H1 (cell line): Measurements from ENCODE around the gene THBS1. TPM values are rescaled to one million over a fixed set of nuclear protein-coding genes. Genes with fewer than 3 reads are reported as not detected.

Source experiments
- CTCF ChIA-PET: fragments of 300-600 bp; sonication (Branson Sonifier 250); formaldehyde crosslinking; loops from one replicate; lab custom pipeline; 2021; ENCODE audit not compliant: partially characterized antibody; lab: Charles Lee
- POLR2A ChIA-PET: fragments of 300-600 bp; sonication (Branson Sonifier 250); formaldehyde crosslinking; loops from one replicate; lab custom pipeline; 2021; ENCODE audit warnings: inconsistent platforms; ENCODE audit not compliant: partially characterized antibody; lab: Charles Lee
- DNase-seq, 2 experiments: peaks; one replicate each; pipeline versions ENCODE4 v3.0.0 to v3.0.0-alpha.2; 2010 to 2022; ENCODE audit warnings: low spot score in 2 of 2, low read depth in 1 of 2, mixed read lengths in 1 of 2
- FAIRE-seq: peaks from 2 replicates; lab custom pipeline; 2011; peaks lifted over from hg19 to GRCh38; lab: Jason Lieb, UNC
- H2AFZ ChIP-seq: 2 replicates; pipeline ENCODE4 v1.8.1; 2012; ENCODE audit warnings: low read length, inconsistent platforms
- H2AK5ac ChIP-seq: 2 replicates; pipeline ENCODE4 v1.6.1; 2013; ENCODE audit warnings: low read depth, low read length
- H2BK120ac ChIP-seq: replicated peaks from 2 replicates; pipeline ENCODE3; 2013; ENCODE audit warnings: low read depth, low read length, inconsistent platforms
- H2BK12ac ChIP-seq: 2 replicates; pipeline ENCODE4 v1.6.1; 2013; ENCODE audit warnings: low read depth, low read length
- H2BK15ac ChIP-seq: 2 replicates; pipeline ENCODE4 v1.6.1; 2013; ENCODE audit warnings: low read length
- H2BK20ac ChIP-seq: 2 replicates; pipeline ENCODE4 v1.6.1; 2013; ENCODE audit warnings: low read length
- H2BK5ac ChIP-seq: 2 replicates; pipeline ENCODE4 v1.6.1; 2013; ENCODE audit warnings: low read depth, low read length
- H3K14ac ChIP-seq: 2 replicates; pipeline ENCODE4 v1.6.1; 2013; ENCODE audit warnings: inconsistent platforms; ENCODE audit not compliant: insufficient read length
- H3K18ac ChIP-seq: 2 replicates; pipeline ENCODE4 v1.6.1; 2013; ENCODE audit warnings: low read length; ENCODE audit errors: extremely low read depth
- H3K23ac ChIP-seq: 2 replicates; pipeline ENCODE4 v1.6.1; 2013; ENCODE audit warnings: inconsistent platforms; ENCODE audit not compliant: insufficient read length
- H3K23me2 ChIP-seq: 2 replicates; pipeline ENCODE4 v1.6.1; 2013; ENCODE audit warnings: low read depth, low read length
- H3K27ac ChIP-seq: 2 replicates; pipeline ENCODE4 v1.6.1; 2011; ENCODE audit warnings: low read depth, low read length, inconsistent platforms
- H3K27me3 ChIP-seq, 4 experiments: replicated peaks in 1 of 4; 1 replicate in 1 of 4; 2 replicates in 3 of 4; pipeline versions ENCODE4 v1.6.1 to v1.8.1; 2011 to 2013; ENCODE audit warnings: low read length in 3 of 4, mild to moderate bottlenecking in 3 of 4, inconsistent platforms in 2 of 4, mixed read lengths in 2 of 4, moderate library complexity in 1 of 4; ENCODE audit not compliant: control insufficient read depth in 3 of 4, insufficient read depth in 3 of 4; ENCODE audit errors: extremely low read depth in 1 of 4
- H3K36me3 ChIP-seq, 4 experiments: 2 replicates each; pipeline versions ENCODE4 v1.6.1 to v1.8.1; 2011 to 2013; ENCODE audit warnings: mild to moderate bottlenecking in 4 of 4, low read length in 3 of 4, moderate library complexity in 2 of 4, control low read depth in 1 of 4, inconsistent platforms in 1 of 4; ENCODE audit not compliant: insufficient read depth in 4 of 4, control insufficient read depth in 2 of 4
- H3K4ac ChIP-seq: replicated peaks from 2 replicates; pipeline ENCODE3; 2013; ENCODE audit warnings: low read length, low read depth, mixed read lengths, inconsistent platforms; ENCODE audit not compliant: insufficient read length
- H3K4me1 ChIP-seq, 4 experiments: replicated peaks in 1 of 4; 1 replicate in 1 of 4; 2 replicates in 3 of 4; pipeline versions ENCODE4 v1.6.1 to v1.8.1; 2011 to 2013; ENCODE audit warnings: low read length in 3 of 4, inconsistent platforms in 2 of 4, mixed read lengths in 1 of 4; ENCODE audit not compliant: insufficient read depth in 4 of 4, control insufficient read depth in 3 of 4
- H3K4me2 ChIP-seq, 2 experiments: 2 replicates each; pipeline versions ENCODE4 v1.6.1 to v1.8.1; 2011 to 2013; ENCODE audit warnings: low read depth in 2 of 2, low read length in 2 of 2, control low read depth in 1 of 2, inconsistent platforms in 1 of 2, mild to moderate bottlenecking in 1 of 2; ENCODE audit not compliant: insufficient read depth in 1 of 2
- H3K4me3 ChIP-seq, 4 experiments: fragments of 200-600, 300-600 bp in 1 of 4; sonication (generic), shearing (Covaris generic), sonication (Bioruptor Twin) in 1 of 4; 2 replicates each; pipeline versions ENCODE4 v1.5.1 to v1.8.1; 2011 to 2016; ENCODE audit warnings: low read length in 4 of 4, low read depth in 3 of 4, control low read depth in 2 of 4, inconsistent platforms in 2 of 4, mild to moderate bottlenecking in 2 of 4, mixed read lengths in 1 of 4, moderate library complexity in 1 of 4; ENCODE audit not compliant: insufficient read depth in 2 of 4; ENCODE audit errors: extremely low read depth in 1 of 4
- H3K56ac ChIP-seq: replicated peaks from 2 replicates; pipeline ENCODE3; 2013; ENCODE audit warnings: low read depth, mild to moderate bottlenecking, mixed read lengths, low read length, inconsistent platforms; ENCODE audit not compliant: insufficient read length
- H3K79me1 ChIP-seq: 2 replicates; pipeline ENCODE4 v1.6.1; 2013; ENCODE audit warnings: low read depth, low read length, control low read depth
- H3K79me2 ChIP-seq, 2 experiments: 2 replicates each; pipeline versions ENCODE4 v1.6.1 to v1.8.1; 2012 to 2013; ENCODE audit warnings: low read length in 2 of 2, mild to moderate bottlenecking in 2 of 2, inconsistent platforms in 1 of 2; ENCODE audit not compliant: insufficient read depth in 2 of 2, control insufficient read depth in 1 of 2
- H3K9ac ChIP-seq, 4 experiments: replicated peaks in 1 of 4; 1 replicate in 1 of 4; 2 replicates in 3 of 4; pipeline versions ENCODE4 v1.6.1 to v1.8.1; 2011 to 2013; ENCODE audit warnings: low read depth in 3 of 4, low read length in 3 of 4, control low read depth in 2 of 4, mild to moderate bottlenecking in 2 of 4, moderate library complexity in 2 of 4, inconsistent platforms in 1 of 4; ENCODE audit errors: extremely low read depth in 1 of 4
- H3K9me3 ChIP-seq, 2 experiments: 2 replicates each; pipeline versions ENCODE4 v1.6.1 to v1.8.1; 2012 to 2013; ENCODE audit warnings: mild to moderate bottlenecking in 2 of 2, moderate library complexity in 2 of 2, control low read depth in 1 of 2, inconsistent platforms in 1 of 2, low read depth in 1 of 2, low read length in 1 of 2, mixed read lengths in 1 of 2; ENCODE audit not compliant: insufficient read depth in 2 of 2
- H4K20me1 ChIP-seq, 2 experiments: replicated peaks in 1 of 2; 2 replicates each; pipeline versions ENCODE3 to v1.8.1; 2011 to 2013; ENCODE audit warnings: inconsistent platforms in 2 of 2, low read length in 2 of 2, mild to moderate bottlenecking in 1 of 2; ENCODE audit not compliant: insufficient read depth in 2 of 2, control insufficient read depth in 1 of 2
- H4K5ac ChIP-seq: 2 replicates; pipeline ENCODE4 v1.6.1; 2013; ENCODE audit warnings: low read length, low read depth, mixed read lengths, inconsistent platforms; ENCODE audit not compliant: insufficient read length
- H4K8ac ChIP-seq: 2 replicates; pipeline ENCODE4 v1.8.0; 2013; ENCODE audit warnings: mild to moderate bottlenecking, moderate library complexity, low read length, inconsistent platforms; ENCODE audit not compliant: insufficient read depth; ENCODE audit errors: extremely low read depth
- H4K91ac ChIP-seq: replicated peaks from 2 replicates; pipeline ENCODE3; 2013; ENCODE audit warnings: low read length, mixed read lengths, inconsistent platforms; ENCODE audit not compliant: insufficient read length
- CBX5 ChIP-seq: fragments of 300-800, 300-1000 bp; sonication (generic); IDR thresholded peaks from 2 replicates; pipeline ENCODE4 v1.7.1; 2016; ENCODE audit warnings: antibody characterized with exemption, low read length, low read depth
- SIRT6 ChIP-seq: IDR thresholded peaks from one replicate; pipeline ENCODE4 v1.7.1; 2012; ENCODE audit warnings: low read length, inconsistent platforms
- SIX5 ChIP-seq: IDR thresholded peaks from 2 replicates; pipeline ENCODE4 v1.6.1; 2011; ENCODE audit warnings: mild to moderate bottlenecking, low read depth, low read length
- polyA plus RNA-seq, 7 experiments: library from polyadenylated mRNA; depleted of rRNA in 3 of 7; stranded (reverse) in 5 of 7; unstranded in 2 of 7; fragments of >200 nt in 5 of 7; fragments of 200-250 nt in 2 of 7; gene quantifications; 1 replicate in 5 of 7; 2 replicates in 1 of 7; 4 replicates in 1 of 7; pipeline versions ENCODE4 v1.2.1 to v1.2.3, GENCODE V29; 2011 to 2013; ENCODE audit warnings: missing spikeins in 2 of 7, mixed read lengths in 2 of 7
- total RNA-seq: library from RNA; stranded (reverse); fragmentation: NEBNext Ultra II Directional; extraction: Animal tissue kit (Norgen Biotek cat#: 25700); gene quantifications from 2 replicates; pipeline ENCODE4 v1.2.1, GENCODE V29; 2021
- TF ChIP-seq, protein P1 (sequence below): IDR thresholded peaks from 2 replicates; pipeline ENCODE4 v1.6.1; 2011; ENCODE audit warnings: low read length, improper control_type of control experiment
- TF ChIP-seq, protein P2 (sequence below): IDR thresholded peaks from 2 replicates; pipeline ENCODE4 v1.6.1; 2012; ENCODE audit warnings: low read length, inconsistent platforms
- TF ChIP-seq, protein P3 (sequence below), 3 experiments: IDR thresholded peaks; 1 replicate in 2 of 3; 2 replicates in 1 of 3; pipeline versions ENCODE4 v1.5.1 to v1.6.1; 2011; ENCODE audit warnings: low read length in 3 of 3, mild to moderate bottlenecking in 3 of 3, inconsistent platforms in 2 of 3, low read depth in 1 of 3, moderate library complexity in 1 of 3; ENCODE audit not compliant: insufficient read depth in 1 of 3; ENCODE audit errors: control extremely low read depth in 1 of 3

The THBS1 gene
- total and polyA plus RNA-seq, 2 of the 8 experiments (the other 6 are each of a cell fraction or from before 2014, with no cell fraction given) = 10.3 to 63.3 TPM

DNA sequence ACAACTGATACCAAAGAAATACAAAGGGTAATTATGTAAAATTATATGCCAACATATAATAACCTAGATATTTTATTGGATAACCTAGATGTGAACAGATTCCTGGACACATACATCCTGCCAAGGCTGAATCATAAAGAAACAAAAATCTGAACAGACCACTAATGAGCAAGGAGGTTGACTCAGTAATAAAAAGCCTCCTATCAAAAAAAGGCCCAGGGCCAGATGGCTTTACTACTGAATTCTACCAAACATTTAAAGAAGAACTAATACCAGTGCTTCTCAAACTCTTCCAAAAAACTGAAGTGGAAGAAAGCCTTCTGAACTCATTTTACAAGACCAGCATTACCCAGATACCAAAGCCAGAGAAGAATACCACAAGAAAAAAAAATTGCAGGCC lies 32.4 kb downstream of the THBS1 start:
- Histone ChIP-seq H3K4me1 (no peaks in the 10 kb centered on the region), H4K8ac (no peak overlapping the region), H3K79me1 (no peaks in the 10 kb centered on the region), H3K14ac (no peak overlapping the region), H3K79me2 (no peaks in the 10 kb centered on the region), H3K36me3 (no peaks in the 10 kb centered on the region), H3K56ac (no peak overlapping the region), H2BK120ac (no peak overlapping the region), H3K18ac (no peak overlapping the region), H4K20me1 (no peaks in the 10 kb centered on the region), H2BK12ac (no peak overlapping the region), H3K4me3 (no peak overlapping the region), H2AK5ac (no peak overlapping the region), H2BK5ac (no peak overlapping the region), H3K9ac (no peak overlapping the region), H3K23me2 (no peaks in the 10 kb centered on the region), H4K5ac (no peak overlapping the region), H3K27me3 (no peaks in the 10 kb centered on the region), H2BK15ac (no peak overlapping the region), H2BK20ac (no peak overlapping the region), H3K23ac (no peak overlapping the region), H3K9me3 (peaks cover 0 to 2% of the 10 kb centered on the region in 2 experiments; a peak in 2 of 4 replicates), H3K27ac (no peak overlapping the region), H3K4me2 (no peak overlapping the region), H4K91ac (no peak overlapping the region), H2AFZ (no peak overlapping the region), H3K4ac (no peak overlapping the region)
- DNase-seq = no peak
- TF ChIP-seq, protein P1, sequence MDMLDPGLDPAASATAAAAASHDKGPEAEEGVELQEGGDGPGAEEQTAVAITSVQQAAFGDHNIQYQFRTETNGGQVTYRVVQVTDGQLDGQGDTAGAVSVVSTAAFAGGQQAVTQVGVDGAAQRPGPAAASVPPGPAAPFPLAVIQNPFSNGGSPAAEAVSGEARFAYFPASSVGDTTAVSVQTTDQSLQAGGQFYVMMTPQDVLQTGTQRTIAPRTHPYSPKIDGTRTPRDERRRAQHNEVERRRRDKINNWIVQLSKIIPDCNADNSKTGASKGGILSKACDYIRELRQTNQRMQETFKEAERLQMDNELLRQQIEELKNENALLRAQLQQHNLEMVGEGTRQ = no peak
- TF ChIP-seq SIX5 (no peak), SIRT6 (no peak), CBX5 (no peak)
- TF ChIP-seq, protein P2, sequence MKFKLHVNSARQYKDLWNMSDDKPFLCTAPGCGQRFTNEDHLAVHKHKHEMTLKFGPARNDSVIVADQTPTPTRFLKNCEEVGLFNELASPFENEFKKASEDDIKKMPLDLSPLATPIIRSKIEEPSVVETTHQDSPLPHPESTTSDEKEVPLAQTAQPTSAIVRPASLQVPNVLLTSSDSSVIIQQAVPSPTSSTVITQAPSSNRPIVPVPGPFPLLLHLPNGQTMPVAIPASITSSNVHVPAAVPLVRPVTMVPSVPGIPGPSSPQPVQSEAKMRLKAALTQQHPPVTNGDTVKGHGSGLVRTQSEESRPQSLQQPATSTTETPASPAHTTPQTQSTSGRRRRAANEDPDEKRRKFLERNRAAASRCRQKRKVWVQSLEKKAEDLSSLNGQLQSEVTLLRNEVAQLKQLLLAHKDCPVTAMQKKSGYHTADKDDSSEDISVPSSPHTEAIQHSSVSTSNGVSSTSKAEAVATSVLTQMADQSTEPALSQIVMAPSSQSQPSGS = no peak
- TF ChIP-seq, protein P3, sequence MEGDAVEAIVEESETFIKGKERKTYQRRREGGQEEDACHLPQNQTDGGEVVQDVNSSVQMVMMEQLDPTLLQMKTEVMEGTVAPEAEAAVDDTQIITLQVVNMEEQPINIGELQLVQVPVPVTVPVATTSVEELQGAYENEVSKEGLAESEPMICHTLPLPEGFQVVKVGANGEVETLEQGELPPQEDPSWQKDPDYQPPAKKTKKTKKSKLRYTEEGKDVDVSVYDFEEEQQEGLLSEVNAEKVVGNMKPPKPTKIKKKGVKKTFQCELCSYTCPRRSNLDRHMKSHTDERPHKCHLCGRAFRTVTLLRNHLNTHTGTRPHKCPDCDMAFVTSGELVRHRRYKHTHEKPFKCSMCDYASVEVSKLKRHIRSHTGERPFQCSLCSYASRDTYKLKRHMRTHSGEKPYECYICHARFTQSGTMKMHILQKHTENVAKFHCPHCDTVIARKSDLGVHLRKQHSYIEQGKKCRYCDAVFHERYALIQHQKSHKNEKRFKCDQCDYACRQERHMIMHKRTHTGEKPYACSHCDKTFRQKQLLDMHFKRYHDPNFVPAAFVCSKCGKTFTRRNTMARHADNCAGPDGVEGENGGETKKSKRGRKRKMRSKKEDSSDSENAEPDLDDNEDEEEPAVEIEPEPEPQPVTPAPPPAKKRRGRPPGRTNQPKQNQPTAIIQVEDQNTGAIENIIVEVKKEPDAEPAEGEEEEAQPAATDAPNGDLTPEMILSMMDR (IDR thresholded peaks at IDR 0.05; ENCODE audit: control extremely low read depth in 1 of 3, insufficient read depth in 1 of 3, low read depth in 1 of 3, low read length in 3 of 3) = no peak
- no peak for FAIRE-seq
- CTCF ChIA-PET = interaction anchor here (0.9 kb wide), 1 partner anchor 143 kb away, joined by 3 read pairs; no protein-coding TSS in a partner anchor
- POLR2A ChIA-PET = no interaction called here
